HG03442 (cell line): Measurements from ENCODE around the gene PRELP.

Experiments
- ATAC-seq: cut with Tn5 transposase; IDR thresholded peaks from one replicate; pipeline ENCODE4 v1.9.1; 2021; ENCODE audit warnings: mild to moderate bottlenecking, moderate library complexity; ENCODE audit not compliant: unreplicated experiment

Gene PRELP

DNA sequence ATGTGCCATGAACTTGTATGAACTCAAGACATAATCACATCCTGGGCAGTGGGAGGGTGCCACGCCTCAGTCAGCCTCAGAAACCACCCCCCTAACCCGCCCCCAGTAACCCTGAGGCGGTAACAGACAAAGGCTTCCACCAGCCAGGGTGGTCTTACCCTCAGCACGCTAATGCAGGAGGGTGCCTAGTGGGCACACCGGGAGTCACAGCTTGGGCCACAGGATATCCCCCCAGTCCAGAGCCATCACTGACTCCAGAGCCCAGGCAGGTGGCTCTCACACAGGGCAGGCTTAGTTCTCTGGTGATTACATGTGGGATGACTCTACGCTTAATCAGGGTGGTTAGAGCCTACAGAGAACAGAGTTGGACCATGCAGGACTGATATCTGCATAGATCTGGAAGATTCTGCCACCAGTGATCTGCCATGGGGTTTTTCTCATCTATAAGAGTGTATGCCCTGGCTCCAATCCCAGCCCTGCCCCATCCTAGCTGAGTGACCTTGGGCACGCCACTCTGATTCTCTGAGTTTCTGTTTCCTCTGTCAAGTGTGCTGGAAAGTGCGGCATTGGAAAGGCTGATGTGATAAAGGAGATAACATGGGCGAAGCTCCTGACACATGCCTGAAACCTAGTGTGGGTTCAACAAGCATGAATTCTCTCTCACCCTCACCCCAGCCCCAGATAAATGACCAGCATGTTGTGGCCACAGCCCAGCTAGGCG is 45.6 kb downstream of the PRELP start:
- ATAC-seq, result no peak

DNA sequence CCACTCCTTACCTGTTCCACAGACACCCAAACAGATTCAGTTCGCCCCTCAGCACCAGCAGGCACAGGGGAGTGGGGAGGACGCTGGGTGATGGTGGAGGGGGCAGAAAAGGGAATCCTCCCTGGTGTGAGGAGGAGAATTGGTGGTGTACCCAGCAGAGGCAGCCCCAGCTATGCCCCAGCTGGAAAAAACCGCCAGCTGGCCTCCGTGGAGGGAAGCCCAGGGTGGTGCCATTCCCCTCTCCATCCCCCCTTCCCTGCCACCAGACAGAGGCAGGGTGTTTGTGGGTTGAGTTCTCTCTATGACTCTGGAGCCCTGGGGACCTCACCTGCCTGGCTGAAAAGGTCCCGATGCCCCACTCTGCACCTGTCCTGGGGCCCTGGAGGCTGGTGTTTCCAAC is 46.2 kb downstream of the PRELP start:
- ATAC-seq, result no peak

DNA sequence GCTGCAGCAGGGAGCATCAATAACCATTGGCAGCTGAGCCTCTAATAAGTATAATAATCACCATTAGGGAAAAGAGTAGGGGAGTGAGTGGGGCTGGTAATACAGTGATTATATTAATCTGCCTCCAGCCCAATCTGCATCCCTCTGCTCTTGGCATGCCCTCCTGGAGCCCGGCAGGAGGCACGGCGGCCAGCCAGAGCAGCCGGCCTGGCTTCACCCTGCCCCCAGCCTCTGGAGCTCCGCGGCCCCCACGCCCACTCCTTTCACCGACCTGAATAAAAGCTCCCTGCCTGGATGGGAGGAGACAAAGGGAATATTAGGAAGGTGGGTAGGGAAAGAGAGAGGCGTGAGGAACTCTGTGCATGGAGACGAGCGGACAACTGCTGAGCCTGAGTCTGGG is 46.6 kb downstream of the PRELP start:
- no peak for ATAC-seq

DNA sequence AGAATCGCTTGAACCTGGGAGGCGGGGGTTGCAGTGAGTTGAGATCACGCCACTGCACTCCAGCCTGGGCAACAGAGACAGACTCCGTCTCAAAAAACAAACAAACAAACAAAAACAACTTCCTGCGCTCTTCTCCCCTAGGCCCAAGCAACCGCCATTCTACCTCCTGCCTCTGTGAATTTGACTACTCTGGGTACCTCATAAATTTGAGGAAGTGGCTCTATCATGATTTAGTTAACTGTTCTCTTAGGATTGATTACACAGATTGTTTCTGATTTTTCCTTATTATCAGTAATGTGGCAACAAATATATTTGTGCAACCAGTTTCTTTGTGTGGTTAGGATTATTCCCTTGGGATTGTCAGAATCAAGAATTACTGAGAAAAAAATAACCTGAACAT is 48.1 kb downstream of the PRELP start:
- no peak for ATAC-seq

DNA sequence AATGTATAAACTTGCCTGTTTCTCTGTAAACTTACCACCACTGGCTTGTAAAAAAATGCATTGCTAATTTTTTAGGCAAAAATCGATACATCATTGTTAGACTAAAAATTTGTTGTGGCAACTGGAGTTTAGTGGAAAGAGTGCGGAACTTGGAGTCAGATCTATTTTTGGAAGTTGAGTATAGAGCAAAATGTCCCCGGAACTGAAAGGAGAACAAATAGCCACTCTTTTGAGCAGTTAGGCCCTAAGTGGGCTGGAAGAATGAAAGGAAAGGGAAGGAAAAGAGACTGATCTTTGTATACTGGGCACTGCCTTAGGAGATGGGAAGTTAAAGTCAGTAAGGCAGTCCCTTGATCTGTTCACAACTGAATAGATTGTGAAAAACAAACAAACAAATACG is 48.5 kb downstream of the PRELP start:
- ATAC-seq, result no peak

DNA sequence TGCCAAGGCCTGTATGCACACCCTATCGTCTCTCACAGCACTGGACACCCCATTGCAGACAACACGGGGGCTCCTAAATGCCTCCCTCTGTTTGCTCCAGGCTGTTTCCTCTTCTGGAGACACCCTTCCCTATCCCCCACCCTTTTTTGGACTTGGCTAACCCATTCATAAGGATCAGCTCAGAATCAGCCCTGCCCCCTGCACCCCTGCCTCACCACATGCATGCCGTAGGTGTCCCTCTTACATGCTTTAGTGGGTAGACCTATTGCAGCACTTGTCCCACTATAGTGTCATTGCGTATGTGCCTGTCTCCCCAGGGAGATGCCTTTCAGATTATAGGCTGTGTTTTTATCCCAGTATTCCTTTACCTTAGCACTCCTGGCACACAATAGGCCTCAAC is 49.2 kb downstream of the PRELP start:
- no peak for ATAC-seq

DNA sequence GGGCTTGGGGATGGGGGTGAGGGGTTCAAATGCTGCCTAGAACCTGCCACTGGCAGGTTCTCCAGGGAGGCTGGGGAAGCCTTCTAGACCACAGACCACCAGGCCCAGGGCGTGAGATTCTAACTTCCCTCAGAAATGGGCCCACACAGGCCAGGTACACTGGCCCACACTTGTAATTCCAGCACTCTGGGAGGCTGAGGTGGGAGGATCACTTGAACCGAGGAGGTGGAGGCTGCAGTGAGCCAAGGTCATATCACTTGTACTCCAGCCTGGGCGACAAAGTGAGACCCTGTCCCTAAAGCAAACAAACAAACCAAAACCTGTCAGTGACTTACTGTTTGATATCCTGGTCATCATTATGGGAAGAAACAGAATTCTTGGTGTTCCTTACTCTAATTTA is 50.1 kb downstream of the PRELP start:
- ATAC-seq, result no peak

DNA sequence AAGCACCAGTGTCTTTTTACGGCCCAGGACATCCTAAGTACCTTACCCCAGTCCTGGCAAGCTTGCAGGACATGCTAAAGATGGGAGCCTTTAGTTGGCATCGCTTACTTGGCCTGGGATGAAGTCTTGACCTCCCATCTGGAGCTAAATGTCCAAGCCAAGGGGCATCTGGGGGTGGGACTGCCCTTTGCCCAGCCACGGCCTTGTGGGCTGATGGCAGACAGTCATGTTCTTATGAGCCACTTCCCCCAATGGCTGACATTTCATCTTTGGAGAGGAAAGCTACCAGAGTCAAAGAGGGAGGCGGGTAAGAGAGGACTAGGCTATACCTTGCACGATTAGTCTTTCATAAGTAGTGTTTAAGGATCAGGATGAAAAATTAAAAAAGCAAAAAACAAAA is 50.5 kb downstream of the PRELP start:
- no peak for ATAC-seq

DNA sequence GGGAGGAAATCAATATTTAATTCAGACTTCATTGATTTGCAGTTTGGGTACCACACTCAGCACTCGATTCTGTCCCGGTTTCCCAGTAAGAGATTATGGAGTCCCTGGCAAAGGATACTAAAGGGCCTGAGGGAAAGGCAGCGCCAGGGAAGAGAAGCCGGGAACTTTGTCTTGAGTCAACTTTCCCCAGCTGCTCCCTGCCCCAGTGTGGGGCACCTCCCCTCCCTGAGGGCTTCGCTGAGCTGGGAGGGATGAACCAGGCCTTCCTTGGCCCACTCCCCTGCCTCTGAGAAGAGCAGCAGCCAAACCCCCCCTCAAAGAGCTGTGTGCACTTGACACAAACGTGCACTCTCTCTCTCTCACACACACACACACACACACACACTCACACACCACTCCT is 51.0 kb downstream of the PRELP start:
- no peak for ATAC-seq

DNA sequence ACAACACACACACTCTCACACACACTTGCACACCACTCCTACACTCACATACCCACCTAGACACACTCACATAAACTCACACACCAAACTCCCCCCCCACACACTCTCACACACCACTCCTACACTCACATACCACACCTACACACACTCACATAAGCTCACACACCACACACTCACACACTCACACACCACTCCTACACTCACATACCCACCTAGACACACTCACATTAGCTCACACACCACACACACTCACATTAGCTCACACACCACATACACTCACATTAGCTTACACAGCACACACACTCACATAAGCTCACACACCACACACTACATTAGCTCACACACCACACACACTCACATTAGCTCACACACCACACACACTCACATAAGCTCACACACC is 51.4 kb downstream of the PRELP start:
- ATAC-seq, result no peak

DNA sequence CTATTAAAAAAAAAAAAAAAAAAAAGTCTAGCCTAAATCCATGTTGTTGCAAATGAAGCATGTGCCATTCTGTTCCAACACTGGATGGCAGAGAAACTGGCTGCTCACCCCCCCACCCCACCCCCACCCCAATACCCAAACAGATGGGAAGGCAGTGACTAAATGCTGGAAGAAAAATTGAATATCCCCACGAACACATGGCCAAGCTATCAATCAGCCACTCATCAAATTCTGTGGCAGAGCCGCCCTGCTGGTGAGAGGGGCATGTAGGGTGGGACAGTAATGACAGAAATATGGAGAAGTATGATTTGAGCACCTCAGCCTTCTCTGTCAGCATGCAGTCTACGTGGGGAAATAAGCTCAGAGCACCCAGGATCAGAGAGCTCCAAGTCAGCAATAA is 52.5 kb downstream of the PRELP start:
- ATAC-seq, result no peak

DNA sequence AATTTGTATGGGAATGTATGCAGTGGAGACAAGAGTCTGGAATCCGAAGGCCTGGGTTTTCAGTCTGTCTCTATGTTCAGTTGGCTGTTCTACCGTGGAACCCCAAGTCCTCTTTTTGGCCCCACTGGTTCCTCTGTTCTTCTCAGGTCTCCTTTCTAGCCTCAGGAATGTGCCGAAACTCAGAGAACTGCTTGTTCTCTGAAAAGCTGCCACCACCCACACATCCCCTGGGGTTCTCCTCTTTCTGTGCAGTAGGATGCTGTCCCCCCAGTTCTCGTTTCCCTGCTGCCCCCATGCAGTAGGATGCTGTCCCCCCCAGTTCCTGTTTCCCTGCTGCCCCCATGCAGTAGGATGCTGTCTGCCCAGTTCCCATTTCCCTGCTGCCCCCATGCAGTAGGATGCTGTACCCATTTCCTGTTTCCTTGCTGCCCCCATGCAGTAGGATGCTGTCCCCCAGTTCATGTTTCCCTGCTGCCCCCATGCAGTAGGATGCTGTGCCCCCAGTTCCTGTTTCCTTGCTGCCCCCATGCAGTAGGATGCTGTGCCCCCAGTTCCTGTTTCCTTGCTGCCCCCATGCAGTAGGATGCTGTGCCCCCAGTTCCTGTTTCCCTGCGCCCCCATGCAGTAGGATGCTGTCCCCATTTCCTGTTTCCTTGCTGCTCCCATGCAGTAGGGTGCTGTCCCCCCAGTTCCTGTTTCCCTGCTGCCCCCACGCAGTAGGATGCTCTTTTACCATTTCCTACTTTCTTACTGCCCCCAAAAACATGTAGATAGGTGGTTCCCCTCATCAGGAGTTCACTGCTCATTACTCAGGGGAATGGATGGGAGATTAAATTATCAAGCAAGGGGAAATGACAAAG is 53.6 kb downstream of the PRELP start:
- no peak for ATAC-seq

DNA sequence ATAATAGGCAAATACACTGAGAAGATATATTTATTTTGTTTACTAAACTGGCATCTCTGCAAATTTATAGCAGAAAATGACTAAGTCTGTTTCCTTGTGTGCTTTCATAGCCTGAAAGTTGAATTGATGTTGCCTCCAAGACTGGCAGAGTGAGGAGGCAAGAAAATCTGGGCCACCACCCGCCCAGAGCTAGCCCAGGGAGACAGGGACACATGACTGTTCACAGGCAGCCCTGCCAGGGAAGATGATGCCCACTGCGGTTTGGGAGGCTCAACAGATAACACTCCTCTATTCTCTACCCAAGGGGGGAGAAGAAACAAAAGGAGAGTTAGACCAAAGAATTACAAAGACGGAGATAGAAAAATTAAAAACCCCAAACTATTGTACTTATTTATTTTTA is 55.5 kb downstream of the PRELP start:
- no peak for ATAC-seq

DNA sequence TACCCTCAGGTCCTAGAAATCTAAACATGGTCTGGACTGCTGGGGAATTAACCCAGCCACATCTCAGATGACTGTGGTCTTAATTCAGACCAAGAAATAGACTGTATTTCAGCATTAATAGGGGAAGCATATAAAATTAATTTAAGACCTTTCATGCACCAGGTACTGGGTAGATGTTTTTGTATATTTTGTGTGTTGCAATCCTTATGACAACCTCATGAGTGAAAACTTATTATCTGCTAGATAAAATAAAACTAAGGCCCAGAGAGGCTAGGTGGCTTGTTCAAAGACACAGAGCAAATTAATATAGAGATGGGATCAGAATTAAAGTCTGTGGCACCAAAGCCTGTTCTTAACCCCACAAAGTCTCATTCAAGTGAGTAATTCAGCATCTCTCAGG is 58.4 kb downstream of the PRELP start:
- no peak for ATAC-seq

DNA sequence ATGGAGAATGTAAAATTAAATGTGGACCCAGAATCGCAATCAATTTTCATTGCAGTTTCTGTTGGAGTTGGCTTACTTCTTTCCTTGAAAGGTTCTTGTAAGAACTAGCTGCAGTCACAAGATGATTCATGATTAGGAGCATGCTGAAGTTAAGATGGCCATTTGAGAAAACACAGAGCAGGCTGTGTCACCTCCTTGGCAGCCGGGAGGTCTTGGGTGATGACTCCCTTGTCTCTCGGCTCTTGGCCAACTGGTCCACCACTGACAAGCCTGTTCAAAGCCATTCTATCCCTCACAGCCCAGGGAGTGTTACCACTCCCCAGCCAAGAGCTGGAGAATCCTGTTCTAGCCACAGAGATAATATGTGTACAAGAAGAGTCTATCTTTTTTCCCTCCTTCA is 58.9 kb downstream of the PRELP start:
- ATAC-seq, result no peak

DNA sequence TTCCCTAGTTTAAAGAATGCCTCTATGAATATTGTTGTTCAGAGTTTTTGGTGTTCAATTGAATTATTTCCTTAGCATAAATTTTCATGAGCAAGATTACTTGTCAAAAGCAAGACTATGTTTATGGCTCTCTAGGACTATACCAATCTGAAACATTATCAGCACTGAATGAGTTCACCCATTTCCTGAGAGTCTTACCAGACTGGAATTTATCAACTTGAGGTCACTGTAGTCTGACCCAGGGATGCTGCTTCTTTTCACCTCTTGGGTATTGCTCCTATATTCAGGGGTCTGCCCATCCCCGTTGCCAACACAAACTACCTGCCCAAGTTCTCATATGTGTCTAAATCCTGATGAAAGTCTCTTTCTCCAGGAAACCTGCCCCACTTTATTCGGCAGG is 61.0 kb downstream of the PRELP start:
- no peak for ATAC-seq

DNA sequence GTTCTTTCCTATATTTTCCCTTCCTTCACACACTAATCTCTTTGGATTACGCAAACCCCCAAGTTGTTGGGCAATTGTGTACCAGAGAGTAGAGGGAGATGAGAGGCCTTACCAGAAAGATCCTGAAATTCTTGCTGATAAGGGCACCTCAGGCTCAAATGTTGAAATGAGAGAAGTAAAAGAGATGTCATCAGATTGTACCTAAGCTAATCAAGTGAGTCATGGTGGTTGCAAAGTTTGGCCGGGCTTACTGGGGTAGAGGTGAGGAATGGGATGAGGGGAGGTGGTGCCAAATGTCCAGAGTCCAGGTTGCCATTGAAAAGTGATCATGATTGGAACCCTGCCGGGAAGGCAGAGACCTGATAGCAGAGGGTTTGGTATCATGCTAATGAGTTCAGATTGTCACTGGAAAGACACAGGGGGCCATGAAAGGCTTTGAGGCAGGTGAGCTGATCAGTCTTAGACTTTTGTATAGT is 61.4 kb downstream of the PRELP start:
- no peak for ATAC-seq

DNA sequence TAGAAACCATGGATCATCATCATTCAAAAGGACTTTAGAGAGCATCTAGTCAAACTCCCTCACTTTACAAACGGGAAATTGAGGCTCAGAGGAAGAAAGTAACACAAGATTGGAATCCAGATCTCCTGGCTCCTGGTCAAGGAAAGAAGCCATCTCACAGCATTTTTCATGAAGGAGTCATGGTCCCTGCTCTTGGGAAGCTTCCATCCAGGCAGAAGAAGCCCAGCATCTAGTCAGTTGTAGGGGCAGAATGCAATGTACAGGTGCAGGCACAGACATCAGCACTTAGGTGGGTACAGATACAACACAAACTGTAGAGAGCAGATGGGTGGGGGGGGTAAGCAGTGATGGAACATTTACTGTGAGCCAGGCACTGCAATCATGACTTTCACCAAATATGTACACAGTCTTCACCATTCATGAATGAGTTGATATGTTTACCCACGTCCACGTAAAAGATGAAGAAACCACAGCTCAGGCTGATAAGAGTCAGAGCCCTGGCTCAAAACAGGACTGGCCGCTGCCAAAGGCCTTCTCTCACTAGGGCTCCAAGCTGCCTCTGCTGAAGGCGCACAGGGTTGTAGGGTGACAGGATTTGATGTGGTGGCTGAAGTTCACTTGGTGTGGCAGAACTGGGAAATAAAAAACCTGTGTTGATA is 62.3 kb downstream of the PRELP start:
- no peak for ATAC-seq

DNA sequence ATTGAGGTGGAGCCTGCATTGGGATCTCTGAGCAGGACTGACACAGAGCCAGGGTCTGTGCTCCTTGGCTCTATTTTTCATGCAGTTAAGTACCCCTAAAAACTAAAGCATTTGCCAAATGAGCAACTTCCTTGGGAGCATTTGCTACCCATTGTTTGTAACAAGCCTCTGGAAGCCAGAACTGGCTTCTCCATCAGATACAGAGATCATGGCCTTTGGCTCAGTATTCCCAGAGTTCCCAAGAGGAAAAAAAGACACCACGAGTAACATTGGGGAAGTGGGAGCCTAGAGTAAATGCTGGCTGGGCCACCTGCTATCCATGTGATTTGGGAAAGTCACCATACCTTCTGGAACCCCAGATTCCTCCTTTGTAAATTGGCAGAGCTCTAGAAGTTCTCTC is 63.1 kb downstream of the PRELP start:
- no peak for ATAC-seq

DNA sequence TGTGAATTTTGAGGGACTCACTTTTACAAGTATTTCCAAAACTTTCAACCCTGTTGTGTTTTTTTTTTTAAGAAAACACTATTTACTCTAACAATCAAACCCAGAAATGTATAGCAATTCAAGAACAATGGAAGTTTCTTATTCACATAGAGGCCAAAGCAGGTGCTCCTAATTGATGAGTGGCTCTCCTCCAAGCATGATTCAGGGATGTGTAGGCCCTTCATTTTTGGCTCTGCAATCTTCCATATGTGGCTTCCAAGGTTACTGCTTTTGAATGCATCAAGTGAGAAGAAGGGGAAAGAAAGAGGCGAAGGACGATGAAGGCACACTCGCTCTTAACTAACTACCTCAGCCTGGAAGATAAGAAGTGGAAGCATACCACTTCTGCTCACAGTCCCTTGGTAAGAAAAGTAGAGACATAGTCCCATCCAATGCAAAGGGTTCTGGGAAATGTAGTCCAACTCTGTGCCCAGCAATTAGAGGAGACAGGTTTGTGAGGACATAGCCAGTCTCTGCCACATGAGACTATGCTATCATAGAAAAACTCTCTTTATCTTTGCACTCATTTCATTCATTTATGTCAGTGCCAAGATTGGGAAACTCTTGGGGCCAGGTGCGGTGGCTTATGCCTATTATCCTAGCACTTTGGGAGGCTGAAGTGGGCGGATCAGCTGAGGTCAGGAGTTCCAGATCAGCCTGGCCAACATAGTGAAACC is 64.4 kb downstream of the PRELP start:
- ATAC-seq, result no peak
